Activated CD4-positive, alpha-beta T cell treated with anti-CD3 and anti-CD28 coated beads for 4 hours (primary cell): Measurements from ENCODE around the gene ANKIB1.
"Not testable (repeated sequence)": the region's sequence is repeated elsewhere in the genome, so short reads cannot be mapped to it uniquely, and the experiment has no call there.

Source experiments
- DNase-seq, 2 donors: peaks; one replicate each; pipeline ENCODE4 v3.0.0-alpha.2; 2020

ANKIB1 gene

GRCh38 chr7:92410162-92410561 lies 164.4 kb downstream of the ANKIB1 start:
- not testable (repeated sequence) for DNase-seq

- DNase-seq = no peak
Measured at GRCh38 chr7:92412745-92413144, 167.0 kb downstream of the ANKIB1 start.

GRCh38 chr7:92413550-92413949 lies 167.8 kb downstream of the ANKIB1 start:
- DNase-seq = no peak

- DNase-seq = no peak
Measured at GRCh38 chr7:92415225-92415624, 169.5 kb downstream of the ANKIB1 start.

- no peak for DNase-seq
Measured at GRCh38 chr7:92417913-92418312, 172.1 kb downstream of the ANKIB1 start.

GRCh38 chr7:92421676-92422435 lies 176.1 kb downstream of the ANKIB1 start:
- no peak for DNase-seq

- no peak for DNase-seq
Measured at GRCh38 chr7:92422926-92423325, 177.2 kb downstream of the ANKIB1 start.

GRCh38 chr7:92423710-92424131 lies 177.9 kb downstream of the ANKIB1 start:
- DNase-seq = no peak

GRCh38 chr7:92425311-92425947 lies 179.7 kb downstream of the ANKIB1 start:
- no peak for DNase-seq

GRCh38 chr7:92427193-92427592 lies 181.4 kb downstream of the ANKIB1 start:
- DNase-seq = no peak

GRCh38 chr7:92432299-92432946 lies 186.6 kb downstream of the ANKIB1 start:
- DNase-seq = no peak

GRCh38 chr7:92433019-92433418 lies 187.2 kb downstream of the ANKIB1 start:
- no peak for DNase-seq

GRCh38 chr7:92435542-92435941 lies 189.8 kb downstream of the ANKIB1 start:
- no peak for DNase-seq

GRCh38 chr7:92436612-92437445 lies 191.1 kb downstream of the ANKIB1 start:
- no peak for DNase-seq

GRCh38 chr7:92437956-92438491 lies 192.2 kb downstream of the ANKIB1 start:
- DNase-seq = no peak

GRCh38 chr7:92442720-92443119 lies 196.9 kb downstream of the ANKIB1 start:
- not testable (repeated sequence) for DNase-seq

GRCh38 chr7:92446869-92447344 lies 201.1 kb downstream of the ANKIB1 start:
- no peak for DNase-seq

- DNase-seq = peak; percentile 77 to 79
Measured at GRCh38 chr7:92447345-92448204, 201.8 kb downstream of the ANKIB1 start, which contains the start of gene GATAD1. Gene GATAD1, plus strand, starts transcription at chr7:92447482. Its CDS starts 248 bp downstream, at chr7:92447730.

GRCh38 chr7:92448205-92448747 lies 202.5 kb downstream of the ANKIB1 start:
- DNase-seq = peak; percentile 58 to 63
